Astrocyte (in vitro differentiated cells and primary cell): ENCODE data around the gene KDR. TPM values are rescaled to one million over a fixed set of nuclear protein-coding genes. Genes with fewer than 3 reads are reported as not detected.

Source experiments
- DNase-seq: peaks from one replicate; pipeline ENCODE4 v3.0.0-alpha.2; 2010; ENCODE audit warnings: low read depth
- FAIRE-seq: peaks from 2 replicates; lab custom pipeline; 2011; peaks lifted over from hg19 to GRCh38; lab: Jason Lieb, UNC
- H2AFZ ChIP-seq: 2 replicates; pipeline ENCODE4 v1.6.0; 2012; ENCODE audit warnings: low read depth, low read length, inconsistent platforms
- H3K27ac ChIP-seq: 2 replicates; pipeline ENCODE4 v1.5.1; 2011; ENCODE audit warnings: low read depth, low read length, inconsistent platforms
- H3K27me3 ChIP-seq: 2 replicates; pipeline ENCODE4 v1.6.0; 2011; ENCODE audit warnings: low read length, inconsistent platforms; ENCODE audit not compliant: insufficient read depth
- H3K36me3 ChIP-seq: 2 replicates; pipeline ENCODE4 v1.5.1; 2011; ENCODE audit warnings: low read length, inconsistent platforms; ENCODE audit not compliant: insufficient read depth
- H3K4me1 ChIP-seq: 2 replicates; pipeline ENCODE4 v1.5.1; 2011; ENCODE audit warnings: low read length, inconsistent platforms; ENCODE audit not compliant: insufficient read depth
- H3K4me2 ChIP-seq: 2 replicates; pipeline ENCODE4 v1.6.0; 2012; ENCODE audit warnings: low read length, inconsistent platforms
- H3K4me3 ChIP-seq: 2 replicates; pipeline ENCODE4 v1.5.1; 2011; ENCODE audit warnings: low read depth, mild to moderate bottlenecking, low read length, inconsistent platforms; ENCODE audit not compliant: insufficient read depth
- H3K79me2 ChIP-seq: 2 replicates; pipeline ENCODE4 v1.6.0; 2012; ENCODE audit warnings: mild to moderate bottlenecking, low read length, inconsistent platforms; ENCODE audit not compliant: insufficient read depth
- H3K9ac ChIP-seq: 2 replicates; pipeline ENCODE4 v1.6.0; 2012; ENCODE audit warnings: mild to moderate bottlenecking, low read length, inconsistent platforms
- H3K9me3 ChIP-seq: 2 replicates; pipeline ENCODE4 v1.5.1; 2012; ENCODE audit warnings: low read depth, mild to moderate bottlenecking, low read length, inconsistent platforms; ENCODE audit not compliant: insufficient read depth
- H4K20me1 ChIP-seq: 2 replicates; pipeline ENCODE4 v1.6.0; 2012; ENCODE audit warnings: low read length, inconsistent platforms; ENCODE audit not compliant: insufficient read depth
- H3K27ac Mint-ChIP-seq: one replicate; pipeline ENCODE4 v1.8.0; 2021; ENCODE audit warnings: mild to moderate bottlenecking, mixed read lengths; ENCODE audit not compliant: unreplicated experiment
- H3K27me3 Mint-ChIP-seq: one replicate; pipeline ENCODE4 v1.8.0; 2021; ENCODE audit warnings: low read depth, mixed read lengths; ENCODE audit not compliant: unreplicated experiment
- H3K36me3 Mint-ChIP-seq: one replicate; pipeline ENCODE4 v1.8.0; 2021; ENCODE audit warnings: low read depth, mixed read lengths; ENCODE audit not compliant: unreplicated experiment
- H3K4me1 Mint-ChIP-seq: one replicate; pipeline ENCODE4 v1.8.0; 2021; ENCODE audit warnings: low read depth, mixed read lengths; ENCODE audit not compliant: unreplicated experiment
- H3K4me3 Mint-ChIP-seq: one replicate; pipeline ENCODE4 v1.8.0; 2021; ENCODE audit warnings: mild to moderate bottlenecking, moderate library complexity, mixed read lengths; ENCODE audit not compliant: unreplicated experiment
- H3K9me3 Mint-ChIP-seq: one replicate; pipeline ENCODE4 v1.8.0; 2021; ENCODE audit warnings: mild to moderate bottlenecking, mixed read lengths; ENCODE audit not compliant: unreplicated experiment
- EZH2 ChIP-seq: IDR thresholded peaks from 2 replicates; pipeline ENCODE4 v1.6.1; 2012; ENCODE audit warnings: mild to moderate bottlenecking, low read length, inconsistent platforms; ENCODE audit not compliant: insufficient read depth
- total RNA-seq: library from RNA; stranded (reverse); gene quantifications from 2 replicates; pipeline ENCODE4 v1.2.1, GENCODE V29; 2021
- TF ChIP-seq, protein P1 (sequence below): IDR thresholded peaks from 2 replicates; pipeline ENCODE4 v1.5.1; 2011; ENCODE audit warnings: low read depth, mild to moderate bottlenecking, inconsistent platforms, low read length, moderate library complexity; ENCODE audit not compliant: insufficient read depth

The KDR gene
- total RNA-seq, 1 donor from 2014 or later: 2.5 TPM

DNA sequence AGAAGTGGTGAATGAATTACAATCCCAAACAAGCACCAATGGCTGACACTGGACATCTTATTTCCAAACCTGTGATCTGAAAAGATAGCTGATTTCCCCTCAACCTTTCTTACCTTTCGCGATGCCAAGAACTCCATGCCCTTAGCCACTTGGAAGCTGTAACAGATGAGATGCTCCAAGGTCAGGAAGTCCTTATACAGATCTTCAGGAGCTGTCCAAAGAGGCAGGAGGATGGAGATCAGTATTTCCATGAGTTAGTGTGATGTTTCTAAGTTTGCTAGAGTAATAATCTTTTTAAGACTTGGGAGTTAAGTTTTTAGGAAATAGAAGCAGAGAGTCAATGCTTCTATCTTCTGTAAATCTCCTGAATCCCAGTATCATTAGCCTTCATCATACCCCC, 32.9 kb downstream of the KDR start:
- Histone ChIP-seq H3K4me1 (no peaks in the 10 kb centered on the region), H3K27me3 (no peaks in the 10 kb centered on the region), H3K9me3 (no peaks in the 10 kb centered on the region), H3K36me3 (no peaks in the 10 kb centered on the region), H3K4me3 (no peak overlapping the region), H2AFZ (no peak overlapping the region), H3K79me2 (no peaks in the 10 kb centered on the region), H3K27ac (no peak overlapping the region), H4K20me1 (no peaks in the 10 kb centered on the region), H3K9ac (no peak overlapping the region), H3K4me2 (no peak overlapping the region)
- Mint-ChIP-seq H3K9me3 (no peaks in the 10 kb centered on the region), H3K36me3 (no peaks in the 10 kb centered on the region), H3K27me3 (no peaks in the 10 kb centered on the region), H3K27ac (no peak overlapping the region), H3K4me3 (no peak overlapping the region), H3K4me1 (peaks cover 6% of the 10 kb centered on the region)
- TF ChIP-seq, protein P1, sequence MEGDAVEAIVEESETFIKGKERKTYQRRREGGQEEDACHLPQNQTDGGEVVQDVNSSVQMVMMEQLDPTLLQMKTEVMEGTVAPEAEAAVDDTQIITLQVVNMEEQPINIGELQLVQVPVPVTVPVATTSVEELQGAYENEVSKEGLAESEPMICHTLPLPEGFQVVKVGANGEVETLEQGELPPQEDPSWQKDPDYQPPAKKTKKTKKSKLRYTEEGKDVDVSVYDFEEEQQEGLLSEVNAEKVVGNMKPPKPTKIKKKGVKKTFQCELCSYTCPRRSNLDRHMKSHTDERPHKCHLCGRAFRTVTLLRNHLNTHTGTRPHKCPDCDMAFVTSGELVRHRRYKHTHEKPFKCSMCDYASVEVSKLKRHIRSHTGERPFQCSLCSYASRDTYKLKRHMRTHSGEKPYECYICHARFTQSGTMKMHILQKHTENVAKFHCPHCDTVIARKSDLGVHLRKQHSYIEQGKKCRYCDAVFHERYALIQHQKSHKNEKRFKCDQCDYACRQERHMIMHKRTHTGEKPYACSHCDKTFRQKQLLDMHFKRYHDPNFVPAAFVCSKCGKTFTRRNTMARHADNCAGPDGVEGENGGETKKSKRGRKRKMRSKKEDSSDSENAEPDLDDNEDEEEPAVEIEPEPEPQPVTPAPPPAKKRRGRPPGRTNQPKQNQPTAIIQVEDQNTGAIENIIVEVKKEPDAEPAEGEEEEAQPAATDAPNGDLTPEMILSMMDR: no peak
- TF ChIP-seq EZH2: no peak
- FAIRE-seq (no peak), DNase-seq (no peak)

DNA sequence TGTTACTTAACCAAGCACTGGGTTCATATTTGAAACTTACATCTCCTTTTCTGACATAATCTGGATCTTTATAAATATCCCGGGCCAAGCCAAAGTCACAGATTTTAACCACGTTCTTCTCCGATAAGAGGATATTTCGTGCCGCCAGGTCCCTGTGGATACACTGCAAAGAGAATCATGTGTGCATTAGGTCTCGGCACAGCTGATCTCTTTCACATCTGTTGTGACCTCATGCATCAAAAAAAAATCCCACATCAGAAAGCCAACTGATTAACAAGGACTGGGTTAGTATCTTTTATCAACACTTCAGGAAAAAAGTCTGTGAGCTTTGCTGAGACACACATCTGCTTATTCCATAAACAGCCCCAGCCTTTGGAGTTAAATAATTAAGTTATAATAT, 35.5 kb downstream of the KDR start:
- no peak for FAIRE-seq
- Histone ChIP-seq H3K36me3 (no peaks in the 10 kb centered on the region), H3K4me3 (no peak overlapping the region), H3K27me3 (no peaks in the 10 kb centered on the region), H3K4me2 (no peak overlapping the region), H4K20me1 (no peaks in the 10 kb centered on the region), H2AFZ (no peak overlapping the region), H3K79me2 (no peaks in the 10 kb centered on the region), H3K9me3 (no peaks in the 10 kb centered on the region), H3K27ac (no peak overlapping the region), H3K4me1 (peaks cover 6% of the 10 kb centered on the region), H3K9ac (no peak overlapping the region)
- Mint-ChIP-seq H3K9me3 (no peaks in the 10 kb centered on the region), H3K36me3 (no peaks in the 10 kb centered on the region), H3K27ac (no peak overlapping the region), H3K27me3 (no peaks in the 10 kb centered on the region), H3K4me3 (no peak overlapping the region), H3K4me1 (peaks cover 7% of the 10 kb centered on the region)
- no peak for DNase-seq
- no peak for TF ChIP-seq EZH2
- TF ChIP-seq, protein P1: no peak

DNA sequence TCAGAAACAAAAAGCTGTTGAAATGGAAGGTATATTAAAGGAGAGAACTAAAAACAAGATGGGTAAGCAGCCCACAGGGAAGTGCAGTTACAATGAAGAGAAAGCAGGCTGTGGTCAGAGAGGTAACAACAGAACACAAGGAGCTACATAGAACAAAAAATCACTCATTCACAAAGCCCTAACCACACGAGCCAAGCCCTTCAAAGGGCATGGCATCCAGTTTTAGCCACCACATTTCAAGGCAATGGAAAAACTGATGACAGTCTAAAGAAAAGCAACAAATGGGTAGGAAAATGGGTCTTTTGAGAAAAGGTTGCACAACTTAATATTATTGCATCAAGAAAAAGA, 37.5 kb downstream of the KDR start:
- no peaks in the 10 kb centered on the region for H3K36me3 Mint-ChIP-seq
- no peaks in the 10 kb centered on the region for H3K27me3 ChIP-seq
- DNase-seq (no peak), FAIRE-seq (no peak)
- H3K9ac ChIP-seq: no peak overlapping the region
- H3K4me3 ChIP-seq: no peak overlapping the region
- no peaks in the 10 kb centered on the region for H4K20me1 ChIP-seq
- H3K36me3 ChIP-seq: no peaks in the 10 kb centered on the region
- H3K4me1 ChIP-seq: peaks cover 6% of the 10 kb centered on the region
- no peak overlapping the region for H3K27ac Mint-ChIP-seq
- no peaks in the 10 kb centered on the region for H3K9me3 Mint-ChIP-seq
- no peak overlapping the region for H3K4me3 Mint-ChIP-seq
- no peaks in the 10 kb centered on the region for H3K27me3 Mint-ChIP-seq
- H2AFZ ChIP-seq: no peak overlapping the region
- peaks cover 7% of the 10 kb centered on the region for H3K4me1 Mint-ChIP-seq
- H3K9me3 ChIP-seq: no peaks in the 10 kb centered on the region
- TF ChIP-seq EZH2: no peak
- TF ChIP-seq, protein P1: no peak
- no peak overlapping the region for H3K27ac ChIP-seq
- no peak overlapping the region for H3K4me2 ChIP-seq
- H3K79me2 ChIP-seq: no peaks in the 10 kb centered on the region
